ENCODE measurements around the gene ZMYND12.
A peak's percentile ranks its signal among the peaks of the same experiment; 100 is the strongest.

ZMYND12 gene

DNA sequence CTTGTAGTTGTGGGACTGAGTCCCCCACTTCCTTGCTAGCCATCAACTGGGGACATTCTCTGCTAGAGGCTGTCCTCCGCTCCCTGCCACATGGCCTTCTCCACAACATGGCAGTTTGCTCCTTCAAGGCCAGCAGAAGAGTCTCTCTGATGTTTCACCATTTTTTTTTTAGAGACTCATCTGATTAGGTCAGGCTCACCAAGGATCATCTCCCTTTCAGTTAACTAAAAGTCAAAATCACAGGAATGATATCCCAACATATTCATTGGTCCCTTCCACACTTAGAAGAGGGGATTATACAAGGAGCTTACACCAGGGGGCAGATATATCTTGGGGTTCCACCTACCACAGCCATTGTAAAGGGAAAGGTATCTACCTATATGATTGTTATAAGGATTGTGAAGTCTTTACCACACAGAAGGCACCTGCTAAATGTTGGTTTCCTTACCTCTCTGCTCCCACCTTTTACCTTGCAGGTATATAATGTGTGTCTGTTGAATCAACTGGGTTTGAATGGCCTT, 51.9 kb downstream of the ZMYND12 start:
- in situ Hi-C loops (cut with HindIII; ENCODE audit: low pct_unique_long_range_greater_than_20kb, low sequenced_read_pairs): no loop called here
- no peak for TF ChIP-seq JUND (IDR thresholded peaks at IDR 0.05; ENCODE audit: low read depth)
- no peak for DNase-seq (ENCODE audit: low read depth in 1 of 2, low spot score in 1 of 2)

- in situ Hi-C loops (cut with HindIII; ENCODE audit: low pct_unique_long_range_greater_than_20kb, low sequenced_read_pairs): no loop called here
- TF ChIP-seq JUND (IDR thresholded peaks at IDR 0.05; ENCODE audit: low read depth): no peak
- DNase-seq (ENCODE audit: low read depth in 1 of 2, low spot score in 1 of 2): no peak
These were observed 56.3 kb downstream of the ZMYND12 start for GRCh38 chr1:42399315-42400100.

GRCh38 chr1:42392967-42393848, 62.6 kb downstream of the ZMYND12 start:
- DNase-seq (ENCODE audit: low read depth in 1 of 2, low spot score in 1 of 2): no peak
- no peak for TF ChIP-seq JUND (IDR thresholded peaks at IDR 0.05; ENCODE audit: low read depth)
- in situ Hi-C loops (cut with HindIII; ENCODE audit: low pct_unique_long_range_greater_than_20kb, low sequenced_read_pairs): no loop called here

GRCh38 chr1:42392255-42392654, 63.6 kb downstream of the ZMYND12 start:
- no peak for TF ChIP-seq JUND (IDR thresholded peaks at IDR 0.05; ENCODE audit: low read depth)
- in situ Hi-C loops (cut with HindIII; ENCODE audit: low pct_unique_long_range_greater_than_20kb, low sequenced_read_pairs): no loop called here
- DNase-seq (ENCODE audit: low read depth in 1 of 2, low spot score in 1 of 2): no peak

GRCh38 chr1:42386051-42386450, 69.8 kb downstream of the ZMYND12 start:
- no peak for DNase-seq (ENCODE audit: low read depth in 1 of 2, low spot score in 1 of 2)
- no peak for TF ChIP-seq JUND (IDR thresholded peaks at IDR 0.05; ENCODE audit: low read depth)
- in situ Hi-C loops (cut with HindIII; ENCODE audit: low pct_unique_long_range_greater_than_20kb, low sequenced_read_pairs): no loop called here

DNA sequence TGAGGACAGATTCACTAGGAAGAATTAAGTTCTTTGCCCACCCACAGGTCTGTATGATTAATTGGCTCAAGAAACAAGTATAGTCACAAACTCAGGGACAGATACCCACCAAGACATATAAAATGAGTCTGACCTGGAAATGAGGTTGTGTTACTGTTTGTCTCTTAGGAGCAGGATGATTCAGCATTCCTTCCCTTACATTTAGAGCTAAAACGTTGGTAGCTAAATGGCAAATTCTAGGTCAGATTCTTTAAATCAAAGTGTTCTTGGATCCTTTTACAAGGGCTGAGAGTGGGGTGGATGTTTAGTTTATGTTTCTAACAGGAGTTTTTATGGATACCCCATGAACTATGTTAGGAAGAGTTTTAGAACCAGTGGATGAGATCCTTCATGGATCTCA, 70.5 kb downstream of the ZMYND12 start:
- DNase-seq (ENCODE audit: low read depth in 1 of 2, low spot score in 1 of 2): no peak
- in situ Hi-C loops (cut with HindIII; ENCODE audit: low pct_unique_long_range_greater_than_20kb, low sequenced_read_pairs): no loop called here

DNA sequence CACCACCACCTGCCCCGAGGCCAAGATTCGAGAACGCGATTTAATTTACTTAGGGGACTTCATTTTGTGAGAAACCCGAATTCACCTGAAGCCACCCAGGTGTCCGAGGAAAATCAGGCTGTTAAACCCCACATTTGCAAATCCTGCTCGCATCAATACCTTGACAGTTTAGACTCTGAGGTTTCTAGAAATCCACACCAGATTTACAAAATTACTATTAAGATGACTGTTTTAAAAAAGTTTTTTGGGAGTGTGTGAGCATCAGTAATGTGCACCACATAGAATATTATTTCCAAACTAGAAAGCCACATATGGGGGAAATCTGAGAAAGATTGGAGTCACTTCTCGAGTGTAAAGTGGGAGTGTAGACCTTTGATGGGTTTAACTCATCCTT, 74.5 kb downstream of the ZMYND12 start:
- in situ Hi-C loops (cut with HindIII; ENCODE audit: low pct_unique_long_range_greater_than_20kb, low sequenced_read_pairs): no loop called here
- no peak for TF ChIP-seq JUND (IDR thresholded peaks at IDR 0.05; ENCODE audit: low read depth)
- no peak for DNase-seq (ENCODE audit: low read depth in 1 of 2, low spot score in 1 of 2)

More for the DNA sequence above, 70.5 kb downstream of the ZMYND12 start:
- TF ChIP-seq JUND (IDR thresholded peaks at IDR 0.05; ENCODE audit: low read depth): no peak

DNA sequence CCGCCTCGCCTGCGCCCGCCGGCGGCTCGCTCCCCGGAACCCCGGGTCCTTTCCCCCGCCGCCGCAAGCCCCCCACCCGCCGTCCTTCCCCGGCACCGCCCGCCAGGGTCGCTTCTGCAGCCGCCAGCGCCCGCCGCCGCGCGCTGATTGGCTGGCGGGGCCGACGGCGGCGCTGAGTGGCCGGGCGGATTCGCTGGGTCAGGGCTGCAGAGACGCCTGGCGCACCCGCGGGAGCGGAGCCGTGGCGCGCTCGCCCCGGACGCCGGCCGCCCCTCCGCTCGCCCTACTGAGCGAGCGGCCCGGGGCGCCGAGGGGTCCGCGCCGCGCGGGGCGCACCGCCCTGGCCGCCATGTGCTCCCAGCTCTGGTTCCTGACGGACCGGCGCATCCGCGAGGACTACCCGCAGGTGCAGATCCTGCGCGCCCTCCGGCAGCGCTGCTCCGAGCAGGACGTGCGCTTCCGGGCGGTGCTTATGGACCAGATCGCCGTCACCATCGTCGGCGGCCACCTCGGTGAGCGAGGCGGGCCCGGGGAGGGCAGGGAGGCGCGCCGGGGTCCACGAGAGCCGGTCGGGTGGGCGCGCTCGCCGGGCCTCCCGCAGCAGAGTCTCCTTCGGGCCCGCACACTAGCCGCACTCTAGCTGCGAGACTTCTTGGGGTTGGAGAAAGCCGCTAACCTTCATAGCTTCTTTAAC, 75.1 kb downstream of the ZMYND12 start, which contains the start of gene RIMKLA:
Gene RIMKLA, plus strand, starts transcription at position 207 of the 694 bp plus-strand sequence. Its CDS starts 143 bp downstream, at position 350.
- peak; percentile 56 to 94 for DNase-seq (ENCODE audit: low read depth in 1 of 2, low spot score in 1 of 2)
- in situ Hi-C loops (cut with HindIII; ENCODE audit: low pct_unique_long_range_greater_than_20kb, low sequenced_read_pairs): no loop called here
- TF ChIP-seq JUND (IDR thresholded peaks at IDR 0.05; ENCODE audit: low read depth): no peak
